Kidney (tissue), 14 donors: ENCODE measurements around the gene EHD4. TPM values are rescaled to one million over a fixed set of nuclear protein-coding genes. Genes with fewer than 3 reads are reported as not detected.

Experiments used
- DNase-seq, 5 donors: peaks; one replicate each; pipeline ENCODE4 v3.0.0-alpha.2; 2013 to 2020
- FAIRE-seq: peaks from 2 replicates; lab custom pipeline; 2012; peaks lifted over from hg19 to GRCh38; lab: Jason Lieb, UNC
- H3K27ac ChIP-seq, 2 donors: one replicate each; pipeline ENCODE4 v1.7.0; 2013; ENCODE audit warnings: low read depth in 2 of 2, low read length in 2 of 2, inconsistent platforms in 1 of 2
- H3K27me3 ChIP-seq: one replicate; pipeline ENCODE4 v1.7.1; 2013; ENCODE audit warnings: low read length, inconsistent platforms; ENCODE audit not compliant: control insufficient read depth, insufficient read depth
- H3K36me3 ChIP-seq, 3 donors: one replicate each; pipeline versions ENCODE4 v1.7.0 to v1.7.1; 2013; ENCODE audit warnings: low read length in 3 of 3, control low read depth in 1 of 3, inconsistent platforms in 1 of 3; ENCODE audit not compliant: insufficient read depth in 3 of 3, control insufficient read depth in 2 of 3
- H3K4me1 ChIP-seq, 3 donors: one replicate each; pipeline versions ENCODE4 v1.7.0 to v1.7.1; 2013; ENCODE audit warnings: low read length in 3 of 3, inconsistent platforms in 1 of 3, low read depth in 1 of 3; ENCODE audit not compliant: control insufficient read depth in 2 of 3, insufficient read depth in 2 of 3
- H3K4me3 ChIP-seq, 3 donors: one replicate each; pipeline versions ENCODE4 v1.7.0 to v1.8.1; 2013; ENCODE audit warnings: low read length in 3 of 3, control low read depth in 1 of 3, inconsistent platforms in 1 of 3
- H3K9ac ChIP-seq, 3 donors: one replicate each; pipeline versions ENCODE4 v1.7.0 to v1.7.1; 2013; ENCODE audit warnings: low read length in 3 of 3, control low read depth in 1 of 3, inconsistent platforms in 1 of 3
- H3K9me3 ChIP-seq, 3 donors: one replicate each; pipeline versions ENCODE4 v1.7.0 to v1.7.1; 2013; ENCODE audit warnings: low read length in 3 of 3, control low read depth in 1 of 3, inconsistent platforms in 1 of 3; ENCODE audit not compliant: control insufficient read depth in 2 of 3, insufficient read depth in 1 of 3
- CTCF ChIP-seq: IDR thresholded peaks from 3 replicates; pipeline ENCODE4 v1.5.1; 2012; ENCODE audit warnings: mild to moderate bottlenecking, moderate library complexity, borderline replicate concordance; ENCODE audit not compliant: insufficient read depth; ENCODE audit errors: extremely low read depth
- intact Hi-C: fragments of 100-400 bp; cut with DNase I; formaldehyde crosslinking; loops from one replicate; pipeline ENCODE4 v1.11.1; 2022
- polyA plus RNA-seq: library from polyadenylated mRNA; stranded (reverse); fragments of 350-450 nt; fragmentation: Illumina TruSeq; extraction: RNeasy Lipid Tissue Mini Kit (QIAGEN cat#74804); gene quantifications from one replicate; pipeline ENCODE4 v1.2.3, GENCODE V29; 2014; ENCODE audit warnings: low read depth, low replicate concordance; ENCODE audit not compliant: insufficient read depth
- total RNA-seq: library from RNA; stranded (reverse); fragmentation: NEBNext Ultra II Directional; extraction: Animal tissue kit (Norgen Biotek cat#: 25700); gene quantifications from one replicate; pipeline ENCODE4 v1.2.1, GENCODE V29; 2021
- donor health status: control.
- donor health status: control.
- donor health status: control.
- donor health status: control.
- donor health status: control.
- donor health status: DM: yes; HTN: yes; CAD: no.
- donor health status: Normal renal cell carcinoma (clear cell type).

The EHD4 gene
- total and polyA plus RNA-seq, 2 donors from 2014 or later = 15.7 to 38.5 TPM

DNA sequence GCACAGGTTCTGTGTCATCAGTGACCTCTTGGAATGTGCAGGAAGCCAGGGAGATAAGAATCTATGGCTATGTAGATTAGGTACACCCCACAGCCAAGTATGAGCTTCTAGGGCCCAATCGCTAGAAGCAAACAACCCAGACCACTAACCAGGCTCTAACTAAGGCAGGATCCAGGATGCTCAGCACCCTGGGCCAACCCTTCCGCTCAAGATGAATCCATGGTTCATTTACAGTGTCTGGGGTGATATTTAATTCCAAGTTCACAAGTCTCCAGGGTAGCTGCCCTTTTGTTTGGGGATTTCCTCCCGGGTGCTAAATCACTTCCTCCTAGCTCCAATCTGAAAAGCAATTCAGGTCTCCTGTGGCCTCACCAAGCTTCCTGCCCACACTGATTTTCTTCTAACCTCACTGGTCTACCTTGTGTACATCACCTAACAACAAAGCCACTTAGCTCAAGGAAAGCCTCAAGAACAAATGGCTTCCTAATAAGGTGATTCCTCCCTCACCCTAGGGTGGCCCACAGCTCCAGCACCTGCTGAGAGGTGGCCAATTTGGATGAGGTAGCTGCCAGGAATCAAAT lies 2.4 kb downstream of the EHD4 start:
- H3K9ac ChIP-seq = peak overlapping the region in 1 of 3 donors; percentile 6
- no peaks in the 10 kb centered on the region for H3K27me3 ChIP-seq
- peaks cover 0 to 22% (median 0%) of the 10 kb centered on the region in 3 donors for H3K4me1 ChIP-seq
- peak overlapping the region; percentile 20 to 25 for H3K27ac ChIP-seq
- intact Hi-C loops = no loop called here
- no peaks in the 10 kb centered on the region for H3K36me3 ChIP-seq
- TF ChIP-seq CTCF = no peak
- FAIRE-seq (no peak), DNase-seq (peak in 1 of 5 donors; percentile 30)
- H3K4me3 ChIP-seq = peak overlapping the region in 2 of 3 donors; percentile 37 to 88
- H3K9me3 ChIP-seq = no peaks in the 10 kb centered on the region

DNA sequence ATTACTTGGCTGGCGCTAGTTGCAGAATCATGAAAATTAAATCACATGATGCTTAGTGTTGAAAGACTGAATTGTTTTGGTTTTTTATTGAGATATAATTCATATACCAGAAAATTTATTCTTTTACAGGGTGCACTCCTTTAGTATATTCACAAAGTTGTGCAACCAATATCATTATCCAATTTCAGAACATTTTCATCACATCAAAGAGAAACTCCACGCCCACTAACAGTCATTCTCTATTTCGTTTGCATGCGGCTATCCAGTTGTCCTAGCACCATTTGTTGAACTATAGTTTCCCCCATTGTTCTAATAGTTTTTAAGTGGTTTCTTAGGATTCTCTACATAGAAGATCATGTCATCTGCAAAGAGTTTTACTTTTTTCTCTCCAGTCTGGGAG lies 3.7 kb downstream of the EHD4 start:
- peak overlapping the region in 1 of 3 donors; percentile 17 for H3K4me3 ChIP-seq
- TF ChIP-seq CTCF = no peak
- H3K36me3 ChIP-seq = no peaks in the 10 kb centered on the region
- DNase-seq (no peak), FAIRE-seq (no peak)
- H3K9me3 ChIP-seq = no peaks in the 10 kb centered on the region
- H3K9ac ChIP-seq = no peak overlapping the region
- H3K4me1 ChIP-seq = peaks cover 0 to 22% (median 0%) of the 10 kb centered on the region in 3 donors
- no peaks in the 10 kb centered on the region for H3K27me3 ChIP-seq
- no peak overlapping the region for H3K27ac ChIP-seq
- intact Hi-C loops = no loop called here

DNA sequence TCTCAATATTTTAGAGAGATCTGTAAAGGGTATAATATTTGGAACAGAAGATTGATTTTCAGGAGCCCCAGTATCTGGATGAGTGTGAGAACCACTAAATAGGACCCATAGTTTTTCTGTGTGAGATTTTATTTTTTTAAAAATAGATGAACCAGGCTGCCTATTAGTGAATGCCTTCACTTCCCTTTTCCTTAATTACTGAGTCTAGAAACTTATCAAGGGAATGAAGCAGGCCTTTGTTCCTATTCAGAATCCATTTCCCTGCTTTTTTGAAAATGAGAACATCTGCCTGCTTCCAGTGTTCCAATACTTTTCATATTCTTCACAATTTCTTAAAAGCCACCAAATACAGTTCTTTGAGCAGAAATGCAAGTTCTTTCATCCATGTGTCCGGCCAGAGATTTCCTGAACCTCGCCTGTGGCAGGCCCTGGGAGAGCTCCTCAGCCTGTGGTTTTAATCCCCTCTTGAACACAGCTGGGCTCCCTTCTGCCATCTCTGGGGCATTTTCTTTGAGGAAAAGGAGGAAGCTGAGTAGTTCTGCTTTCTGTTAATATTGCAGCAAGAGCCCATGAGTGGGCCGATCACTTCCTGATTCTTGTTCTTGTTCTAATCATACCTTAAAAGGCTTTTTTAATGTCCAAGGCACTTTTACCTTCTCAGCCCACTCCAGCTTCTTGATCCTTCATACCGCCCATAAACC lies 4.7 kb downstream of the EHD4 start:
- no peaks in the 10 kb centered on the region for H3K36me3 ChIP-seq
- no peak for DNase-seq
- H3K9me3 ChIP-seq = no peaks in the 10 kb centered on the region
- H3K27me3 ChIP-seq = no peaks in the 10 kb centered on the region
- TF ChIP-seq CTCF = no peak
- H3K9ac ChIP-seq = peak overlapping the region in 1 of 3 donors; percentile 44
- no peak overlapping the region for H3K4me3 ChIP-seq
- H3K4me1 ChIP-seq = peaks cover 0 to 22% (median 0%) of the 10 kb centered on the region in 3 donors
- intact Hi-C loops = no loop called here
- peak overlapping the region in 1 of 2 donors; percentile 71 for H3K27ac ChIP-seq
- no peak for FAIRE-seq
